ENCODE measurements around the gene UBXN7.
"Not testable (repeated sequence)": the region's sequence is repeated elsewhere in the genome, so short reads cannot be mapped to it uniquely, and the experiment has no call there.

DNA sequence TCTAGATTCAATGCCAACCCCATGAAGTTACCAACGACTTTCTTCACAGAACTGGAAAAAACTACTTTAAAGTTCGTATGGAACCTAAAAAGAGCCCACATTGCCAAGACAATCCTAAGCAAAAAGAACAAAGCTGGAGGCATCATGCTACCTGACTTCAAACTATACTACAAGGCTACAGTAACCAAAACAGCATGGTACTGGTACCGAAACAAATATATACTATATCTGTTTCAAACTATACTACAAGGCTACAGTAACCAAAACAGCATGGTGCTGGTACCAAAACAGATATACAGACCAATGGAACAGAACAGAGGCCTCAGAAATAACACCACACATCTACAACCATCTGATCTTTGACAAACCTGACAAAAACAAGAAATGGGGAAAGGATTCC lies 45.4 kb downstream of the UBXN7 start:
- TF ChIP-seq POLR2A (IDR thresholded peaks at IDR 0.05; ENCODE audit: extremely low read depth, insufficient read length): not testable (repeated sequence)
- TF ChIP-seq, protein P1, sequence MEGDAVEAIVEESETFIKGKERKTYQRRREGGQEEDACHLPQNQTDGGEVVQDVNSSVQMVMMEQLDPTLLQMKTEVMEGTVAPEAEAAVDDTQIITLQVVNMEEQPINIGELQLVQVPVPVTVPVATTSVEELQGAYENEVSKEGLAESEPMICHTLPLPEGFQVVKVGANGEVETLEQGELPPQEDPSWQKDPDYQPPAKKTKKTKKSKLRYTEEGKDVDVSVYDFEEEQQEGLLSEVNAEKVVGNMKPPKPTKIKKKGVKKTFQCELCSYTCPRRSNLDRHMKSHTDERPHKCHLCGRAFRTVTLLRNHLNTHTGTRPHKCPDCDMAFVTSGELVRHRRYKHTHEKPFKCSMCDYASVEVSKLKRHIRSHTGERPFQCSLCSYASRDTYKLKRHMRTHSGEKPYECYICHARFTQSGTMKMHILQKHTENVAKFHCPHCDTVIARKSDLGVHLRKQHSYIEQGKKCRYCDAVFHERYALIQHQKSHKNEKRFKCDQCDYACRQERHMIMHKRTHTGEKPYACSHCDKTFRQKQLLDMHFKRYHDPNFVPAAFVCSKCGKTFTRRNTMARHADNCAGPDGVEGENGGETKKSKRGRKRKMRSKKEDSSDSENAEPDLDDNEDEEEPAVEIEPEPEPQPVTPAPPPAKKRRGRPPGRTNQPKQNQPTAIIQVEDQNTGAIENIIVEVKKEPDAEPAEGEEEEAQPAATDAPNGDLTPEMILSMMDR (IDR thresholded peaks at IDR 0.05; ENCODE audit: low read depth, low read length): not testable (repeated sequence)
